GM23338 (cell line): ENCODE measurements around the gene CSTB. TPM values are rescaled to one million over a fixed set of nuclear protein-coding genes. Genes with fewer than 3 reads are reported as not detected.

ENCODE experiments used
- ATAC-seq: fragments of 200-7000 bp; cut with Tn5 transposase; 3 replicates; pipeline ENCODE4 v1.9.1; 2020
- DNase-seq: peaks from one replicate; pipeline ENCODE4 v3.0.0-alpha.2; 2015; ENCODE audit warnings: low spot score
- H2AFZ ChIP-seq: fragments of 200-600 bp; sonication (generic); 2 replicates; pipeline ENCODE4 v1.8.0; 2016; ENCODE audit warnings: antibody characterized with exemption, mild to moderate bottlenecking, moderate library complexity
- H3F3A ChIP-seq: fragments of 200-600 bp; sonication (generic); replicated peaks from 2 replicates; pipeline ENCODE4 v1.8.0; 2017; ENCODE audit warnings: antibody characterized with exemption, mixed run types, low read depth
- H3K27ac ChIP-seq: fragments of 200-600 bp; sonication (generic); 2 replicates; pipeline ENCODE4 v1.6.1; 2016; ENCODE audit warnings: low read depth
- H3K27me3 ChIP-seq: fragments of 200-600 bp; sonication (generic); 2 replicates; pipeline ENCODE4 v1.8.0; 2016; ENCODE audit warnings: mild to moderate bottlenecking, mixed run types, moderate library complexity; ENCODE audit not compliant: insufficient read depth
- H3K36me3 ChIP-seq: fragments of 200-600 bp; sonication (generic); 2 replicates; pipeline ENCODE4 v1.8.0; 2016; ENCODE audit warnings: mild to moderate bottlenecking; ENCODE audit not compliant: insufficient read depth
- H3K4me1 ChIP-seq: fragments of 200-600 bp; sonication (generic); 2 replicates; pipeline ENCODE4 v1.8.0; 2016; ENCODE audit warnings: mild to moderate bottlenecking, moderate library complexity; ENCODE audit not compliant: insufficient read depth
- H3K4me2 ChIP-seq: fragments of 200-600 bp; sonication (generic); 2 replicates; pipeline ENCODE4 v1.7.1; 2017; ENCODE audit warnings: mixed run types
- H3K4me3 ChIP-seq: fragments of 200-600 bp; sonication (generic); 2 replicates; pipeline ENCODE4 v1.6.1; 2016; ENCODE audit warnings: mixed run types
- H3K79me2 ChIP-seq: fragments of 200-600 bp; sonication (generic); replicated peaks from 2 replicates; pipeline ENCODE4 v1.8.0; 2017; ENCODE audit warnings: mild to moderate bottlenecking; ENCODE audit not compliant: insufficient read depth
- H3K9me2 ChIP-seq: fragments of 200-600 bp; sonication (generic); 2 replicates; pipeline ENCODE4 v1.8.0; 2017; ENCODE audit not compliant: insufficient read depth
- H4K20me1 ChIP-seq: fragments of 200-600 bp; sonication (generic); replicated peaks from 2 replicates; pipeline ENCODE4 v1.8.0; 2017; ENCODE audit warnings: mild to moderate bottlenecking; ENCODE audit not compliant: insufficient read depth
- H3K27ac Mint-ChIP-seq: 2 replicates; pipeline ENCODE4 v1.8.0; 2020; ENCODE audit warnings: inconsistent platforms, mild to moderate bottlenecking, moderate library complexity, mixed read lengths
- H3K27me3 Mint-ChIP-seq: 3 replicates; pipeline ENCODE4 v1.8.0; 2022; ENCODE audit warnings: low read depth, mild to moderate bottlenecking, moderate library complexity, mixed read lengths, inconsistent platforms; ENCODE audit not compliant: insufficient read depth, poor library complexity
- H3K36me3 Mint-ChIP-seq: 3 replicates; pipeline ENCODE4 v1.8.0; 2021; ENCODE audit warnings: low read depth, mild to moderate bottlenecking, inconsistent platforms, moderate library complexity, mixed read lengths
- H3K4me1 Mint-ChIP-seq: 3 replicates; pipeline ENCODE4 v1.8.0; 2020; ENCODE audit warnings: mild to moderate bottlenecking, inconsistent platforms, mixed read lengths
- H3K4me3 Mint-ChIP-seq: 3 replicates; pipeline ENCODE4 v1.8.0; 2021; ENCODE audit warnings: moderate library complexity, mild to moderate bottlenecking, inconsistent platforms, mixed read lengths
- H3K9me3 Mint-ChIP-seq: 3 replicates; pipeline ENCODE4 v1.8.0; 2020; ENCODE audit warnings: moderate library complexity, mild to moderate bottlenecking, inconsistent platforms, mixed read lengths
- CTCF ChIP-seq, 2 experiments: fragments of 200-600 bp in 1 of 2; sonication (generic) in 1 of 2; conservative IDR thresholded peaks; 2 replicates each; pipeline versions ENCODE4 v1.5.1 to v1.6.1; 2016 to 2017; ENCODE audit warnings: antibody characterized with exemption in 2 of 2, low read depth in 2 of 2, mild to moderate bottlenecking in 2 of 2, moderate library complexity in 1 of 2
- EZH2phosphoT487 ChIP-seq: fragments of 200-600 bp; sonication (generic); IDR thresholded peaks from one replicate; pipeline ENCODE4 v1.8.1; 2018; ENCODE audit warnings: antibody characterized with exemption; ENCODE audit not compliant: unreplicated experiment
- STAT1 ChIP-seq: IDR thresholded peaks from one replicate; pipeline ENCODE4 v1.6.1; 2016; ENCODE audit warnings: antibody characterized with exemption; ENCODE audit not compliant: unreplicated experiment
- ZNF114 ChIP-seq: fragments of 250-450 bp; sonication (Bioruptor Pico); IDR thresholded peaks from 2 replicates; pipeline ENCODE4 v1.5.0; 2020; ENCODE audit warnings: mild to moderate bottlenecking, moderate library complexity
- ZNF331 ChIP-seq: fragments of 250-450 bp; sonication (Bioruptor Pico); IDR thresholded peaks from 2 replicates; pipeline ENCODE4 v1.5.0; 2020; ENCODE audit warnings: low read depth, mild to moderate bottlenecking, moderate library complexity
- ZNF462 ChIP-seq: fragments of 250-450 bp; sonication (Bioruptor Pico); IDR thresholded peaks from 2 replicates; pipeline ENCODE4 v1.5.0; 2020; ENCODE audit warnings: mild to moderate bottlenecking, moderate library complexity
- polyA plus RNA-seq: library from polyadenylated mRNA; unstranded; fragments of >200 nt; fragmentation: Nextera tagmentation; extraction: Ambion mirVana; gene quantifications from 2 replicates; pipeline ENCODE4 v1.2.1, GENCODE V29; 2016
- total RNA-seq: library from RNA; depleted of rRNA; stranded (reverse); fragments of >200 nt; shearing (Covaris generic); gene quantifications from 2 replicates; pipeline ENCODE4 v1.2.3, GENCODE V29; 2014

Gene CSTB
- total and polyA plus RNA-seq, 2 experiments from 2014 or later = 10.0 to 142 TPM

GRCh38 chr21:43817157-43818086 is 41.3 kb upstream of the CSTB start (continued):
- TF ChIP-seq ZNF462 (no peak), ZNF114 (no peak), EZH2phosphoT487 (no peak)

GRCh38 chr21:43816611-43817071 is 40.5 kb upstream of the CSTB start:
- no peak overlapping the region for H3K4me2 ChIP-seq
- peak; percentile 45 for ATAC-seq
- no peak overlapping the region for H3K4me3 Mint-ChIP-seq
- H3K4me3 ChIP-seq = no peak overlapping the region
- no peaks in the 10 kb centered on the region for H3K9me2 ChIP-seq
- no peak for TF ChIP-seq STAT1
- peak; percentile 39 to 70 for TF ChIP-seq CTCF (conservative IDR thresholded peaks at IDR 0.05; ENCODE audit: low read depth in 2 of 2)
- no peak for TF ChIP-seq ZNF331 (CRISPR knock-in tag)
- peaks cover 7% of the 10 kb centered on the region for H3K4me1 ChIP-seq
- DNase-seq = peak; percentile 63
- no peak overlapping the region for H3K27ac Mint-ChIP-seq
- H3K36me3 ChIP-seq = no peaks in the 10 kb centered on the region
- H3K27ac ChIP-seq = no peak overlapping the region
- peaks cover 17% of the 10 kb centered on the region for H3K4me1 Mint-ChIP-seq
- peaks cover 30% of the 10 kb centered on the region for H3K27me3 Mint-ChIP-seq
- H3K36me3 Mint-ChIP-seq = peaks cover 15% of the 10 kb centered on the region
- H3F3A ChIP-seq = peaks cover 6% of the 10 kb centered on the region; the same call in 1 of the 2 replicates
- H3K27me3 ChIP-seq = no peaks in the 10 kb centered on the region
- H4K20me1 ChIP-seq = no peaks in the 10 kb centered on the region
- no peaks in the 10 kb centered on the region for H3K79me2 ChIP-seq
- no peak overlapping the region for H2AFZ ChIP-seq
- H3K9me3 Mint-ChIP-seq = peaks cover 23% of the 10 kb centered on the region
